Measurements from ENCODE around the gene ANO7.

DNA sequence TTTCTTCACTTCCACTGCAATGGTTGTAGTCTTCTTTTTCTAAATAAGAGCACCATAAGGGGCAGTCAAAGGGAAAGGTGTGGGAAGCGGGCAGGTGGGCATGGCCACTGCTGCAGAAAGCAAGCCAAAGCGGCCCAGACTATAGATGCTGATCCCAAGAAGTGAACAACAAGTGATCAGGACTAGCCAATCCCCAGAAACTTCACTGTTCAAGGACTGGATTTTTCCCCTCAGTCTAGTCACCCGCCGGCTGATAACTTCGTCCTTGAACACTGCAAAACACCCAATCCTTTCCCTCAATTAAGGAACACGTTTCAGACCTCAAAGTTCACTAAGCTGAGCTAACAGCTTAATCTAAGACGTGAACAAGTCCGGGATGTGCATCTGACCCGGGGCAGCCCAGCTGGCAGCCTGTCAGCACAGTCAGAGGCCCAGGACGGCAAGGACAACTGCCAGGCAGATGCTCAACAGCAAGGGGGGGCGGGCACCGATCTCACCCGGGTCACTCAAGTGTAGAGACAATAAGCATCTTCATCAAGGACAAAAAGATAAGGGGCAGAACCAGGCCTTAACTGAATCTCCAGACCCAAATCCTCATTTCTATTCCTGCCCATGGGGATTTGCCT, 67.2 kb downstream of the ANO7 start:
- TF ChIP-seq, protein P1, sequence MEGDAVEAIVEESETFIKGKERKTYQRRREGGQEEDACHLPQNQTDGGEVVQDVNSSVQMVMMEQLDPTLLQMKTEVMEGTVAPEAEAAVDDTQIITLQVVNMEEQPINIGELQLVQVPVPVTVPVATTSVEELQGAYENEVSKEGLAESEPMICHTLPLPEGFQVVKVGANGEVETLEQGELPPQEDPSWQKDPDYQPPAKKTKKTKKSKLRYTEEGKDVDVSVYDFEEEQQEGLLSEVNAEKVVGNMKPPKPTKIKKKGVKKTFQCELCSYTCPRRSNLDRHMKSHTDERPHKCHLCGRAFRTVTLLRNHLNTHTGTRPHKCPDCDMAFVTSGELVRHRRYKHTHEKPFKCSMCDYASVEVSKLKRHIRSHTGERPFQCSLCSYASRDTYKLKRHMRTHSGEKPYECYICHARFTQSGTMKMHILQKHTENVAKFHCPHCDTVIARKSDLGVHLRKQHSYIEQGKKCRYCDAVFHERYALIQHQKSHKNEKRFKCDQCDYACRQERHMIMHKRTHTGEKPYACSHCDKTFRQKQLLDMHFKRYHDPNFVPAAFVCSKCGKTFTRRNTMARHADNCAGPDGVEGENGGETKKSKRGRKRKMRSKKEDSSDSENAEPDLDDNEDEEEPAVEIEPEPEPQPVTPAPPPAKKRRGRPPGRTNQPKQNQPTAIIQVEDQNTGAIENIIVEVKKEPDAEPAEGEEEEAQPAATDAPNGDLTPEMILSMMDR (IDR thresholded peaks at IDR 0.05), result no peak
- TF ChIP-seq EP300 (IDR thresholded peaks at IDR 0.05; ENCODE audit: borderline replicate concordance in 1 of 2, low read depth in 1 of 2, low read length in 1 of 2) (no peak), POLR2AphosphoS5 (IDR thresholded peaks at IDR 0.05; ENCODE audit: low read depth, low read length) (no peak), MXI1 (IDR thresholded peaks at IDR 0.05; ENCODE audit: low read depth, low read length) (no peak), CHD2 (IDR thresholded peaks at IDR 0.05; ENCODE audit: low read length, partially characterized antibody) (no peak), ELF1 (IDR thresholded peaks at IDR 0.05) (no peak)
- TF ChIP-seq, protein P2, sequence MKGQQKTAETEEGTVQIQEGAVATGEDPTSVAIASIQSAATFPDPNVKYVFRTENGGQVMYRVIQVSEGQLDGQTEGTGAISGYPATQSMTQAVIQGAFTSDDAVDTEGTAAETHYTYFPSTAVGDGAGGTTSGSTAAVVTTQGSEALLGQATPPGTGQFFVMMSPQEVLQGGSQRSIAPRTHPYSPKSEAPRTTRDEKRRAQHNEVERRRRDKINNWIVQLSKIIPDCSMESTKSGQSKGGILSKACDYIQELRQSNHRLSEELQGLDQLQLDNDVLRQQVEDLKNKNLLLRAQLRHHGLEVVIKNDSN (IDR thresholded peaks at IDR 0.05; ENCODE audit: borderline replicate concordance, low read depth), result no peak
- TF ChIP-seq, protein P3, sequence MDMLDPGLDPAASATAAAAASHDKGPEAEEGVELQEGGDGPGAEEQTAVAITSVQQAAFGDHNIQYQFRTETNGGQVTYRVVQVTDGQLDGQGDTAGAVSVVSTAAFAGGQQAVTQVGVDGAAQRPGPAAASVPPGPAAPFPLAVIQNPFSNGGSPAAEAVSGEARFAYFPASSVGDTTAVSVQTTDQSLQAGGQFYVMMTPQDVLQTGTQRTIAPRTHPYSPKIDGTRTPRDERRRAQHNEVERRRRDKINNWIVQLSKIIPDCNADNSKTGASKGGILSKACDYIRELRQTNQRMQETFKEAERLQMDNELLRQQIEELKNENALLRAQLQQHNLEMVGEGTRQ (IDR thresholded peaks at IDR 0.05; ENCODE audit: borderline replicate concordance, low read depth, low read length), result no peak

All from SK-N-SH (cell line).